Ectodermal cell (in vitro differentiated cells): ENCODE data around the gene EIF4E3.

Experiments
- H3K27ac ChIP-seq: 2 replicates; pipeline ENCODE4 v1.7.0; 2013; ENCODE audit warnings: mild to moderate bottlenecking, low read depth, low read length; ENCODE audit not compliant: insufficient read depth, poor library complexity, severe bottlenecking
- H3K27me3 ChIP-seq: 2 replicates; pipeline ENCODE4 v1.7.0; 2013; ENCODE audit warnings: mild to moderate bottlenecking, low read length; ENCODE audit not compliant: insufficient read depth, control insufficient read depth, poor library complexity, severe bottlenecking
- H3K36me3 ChIP-seq: one replicate; pipeline ENCODE4 v1.7.0; 2013; ENCODE audit warnings: low read length; ENCODE audit not compliant: control insufficient read depth, insufficient read depth
- H3K4me1 ChIP-seq: one replicate; pipeline ENCODE4 v1.7.0; 2013; ENCODE audit warnings: low read length; ENCODE audit not compliant: control insufficient read depth, insufficient read depth
- H3K4me3 ChIP-seq: 2 replicates; pipeline ENCODE4 v1.7.0; 2013; ENCODE audit warnings: low read depth, low read length, control low read depth; ENCODE audit not compliant: insufficient read depth
- H3K9me3 ChIP-seq: 2 replicates; pipeline ENCODE4 v1.7.0; 2013; ENCODE audit warnings: mild to moderate bottlenecking, low read length, moderate library complexity; ENCODE audit not compliant: control insufficient read depth
- WGBS, 2 experiments: methylation state at CpG; one replicate each; pipeline ENCODE4 v1.1.7; 2013; ENCODE audit warnings: missing lambda C conversion rate in 2 of 2; 5-methylcytosine and 5-hydroxymethylcytosine counted together

The EIF4E3 gene

DNA sequence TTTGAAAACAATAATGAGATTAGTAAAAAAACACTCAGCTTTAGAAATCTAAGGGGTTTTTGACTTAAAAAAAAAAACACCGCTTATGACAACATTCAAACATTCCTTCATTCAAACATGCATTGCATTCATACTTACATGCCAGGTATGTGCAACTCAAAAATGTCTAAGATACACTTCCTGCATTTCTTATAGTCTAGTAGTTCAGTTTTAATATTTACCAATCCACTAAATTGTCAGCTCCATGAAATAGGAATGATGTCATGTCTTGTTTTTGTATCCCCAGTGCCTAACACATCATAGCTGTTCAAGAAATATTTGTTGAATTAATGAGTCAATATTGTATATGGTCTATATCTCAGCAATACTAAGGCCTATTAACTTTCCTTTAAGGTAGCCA lies 51.7 kb downstream of the EIF4E3 start:
- 80 to 96% methylated on average over 1 of the region's 1 CpG for WGBS, 2 experiments
- no peak overlapping the region for H3K4me3 ChIP-seq
- no peaks in the 10 kb centered on the region for H3K9me3 ChIP-seq
- H3K4me1 ChIP-seq, result peaks cover 18% of the 10 kb centered on the region
- no peaks in the 10 kb centered on the region for H3K27me3 ChIP-seq
- H3K27ac ChIP-seq, result no peak overlapping the region
- no peaks in the 10 kb centered on the region for H3K36me3 ChIP-seq

DNA sequence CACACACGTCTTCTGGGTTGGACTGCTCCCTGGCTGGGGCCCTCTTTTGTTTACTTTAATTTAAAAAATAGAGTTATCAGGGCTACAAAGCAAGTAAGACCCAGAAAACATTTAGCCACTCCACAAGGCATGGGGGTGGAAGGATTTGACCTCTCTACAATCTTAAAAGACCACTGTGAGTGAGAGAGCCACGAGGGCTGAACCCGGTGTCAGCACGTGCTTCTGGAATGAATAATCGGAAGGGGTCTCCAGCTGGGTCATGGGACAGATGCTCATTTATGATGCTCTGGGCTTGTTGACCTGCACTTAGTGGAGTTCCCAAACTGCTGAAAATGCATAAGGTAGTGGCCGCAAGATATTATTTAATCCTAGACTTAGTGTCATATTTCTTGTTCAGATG lies 52.4 kb downstream of the EIF4E3 start:
- no peaks in the 10 kb centered on the region for H3K27me3 ChIP-seq
- H3K4me3 ChIP-seq, result no peak overlapping the region
- H3K27ac ChIP-seq, result no peak overlapping the region
- peaks cover 18% of the 10 kb centered on the region for H3K4me1 ChIP-seq
- H3K36me3 ChIP-seq, result no peaks in the 10 kb centered on the region
- H3K9me3 ChIP-seq, result no peaks in the 10 kb centered on the region
- WGBS, 2 experiments, result 56 to 65% methylated on average over 4 to 6 of the region's 6 CpGs

DNA sequence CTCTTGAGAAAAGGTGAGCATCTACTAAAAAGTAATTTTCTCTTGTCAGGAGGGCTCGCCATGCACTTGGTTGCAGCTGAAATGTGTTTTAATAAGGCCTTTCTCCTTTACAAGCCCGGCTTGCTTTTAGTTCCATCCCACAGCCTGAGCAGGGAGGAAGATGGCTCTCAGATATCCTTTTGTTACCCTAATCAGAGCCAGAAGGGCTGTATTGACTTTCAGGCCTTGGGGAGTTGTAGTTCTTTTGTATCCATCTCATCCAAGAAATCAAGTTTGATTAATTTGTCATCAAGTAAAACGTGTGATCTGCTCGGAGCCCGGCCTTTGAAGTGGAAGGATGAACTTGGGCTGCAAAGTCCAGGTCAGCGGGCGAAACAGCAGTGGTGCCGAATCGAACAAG lies 52.9 kb downstream of the EIF4E3 start:
- H3K4me3 ChIP-seq, result no peak overlapping the region
- H3K9me3 ChIP-seq, result no peaks in the 10 kb centered on the region
- H3K36me3 ChIP-seq, result no peaks in the 10 kb centered on the region
- H3K27me3 ChIP-seq, result no peaks in the 10 kb centered on the region
- WGBS, 2 experiments, result 61% methylated on average over 9 of the region's 9 CpGs
- H3K27ac ChIP-seq, result peak overlapping the region; percentile 6
- peaks cover 18% of the 10 kb centered on the region for H3K4me1 ChIP-seq

DNA sequence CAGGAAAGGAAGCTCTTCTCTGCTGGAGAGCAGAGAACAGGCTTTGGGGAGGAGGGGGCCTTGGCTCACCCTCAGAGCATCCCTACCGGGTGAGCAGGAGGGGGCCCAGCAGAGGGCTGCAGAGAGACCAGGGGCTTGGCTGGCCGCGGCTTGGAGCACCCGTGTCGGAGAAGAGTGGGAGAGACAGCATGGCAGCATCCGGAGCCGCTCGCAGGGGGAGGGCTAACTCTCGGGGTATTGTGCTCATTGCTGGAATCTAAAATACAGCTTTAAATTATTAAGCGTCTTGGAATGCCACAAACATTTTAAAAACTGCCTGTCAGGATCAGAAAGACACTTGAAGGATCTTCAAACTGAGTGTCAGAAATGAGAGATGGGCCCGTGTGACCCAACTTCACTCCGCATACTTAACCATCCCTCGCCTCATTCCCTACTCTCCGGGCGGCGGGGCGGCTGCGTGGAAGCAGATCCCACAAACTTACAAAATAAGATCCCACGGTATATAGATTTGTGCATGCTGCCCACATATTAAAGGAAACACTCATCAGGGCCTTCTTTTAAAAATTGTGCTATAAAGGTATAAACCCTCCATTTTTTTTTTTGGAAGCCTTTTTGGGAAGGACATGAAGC lies 53.9 kb downstream of the EIF4E3 start:
- no peak overlapping the region for H3K4me3 ChIP-seq
- H3K36me3 ChIP-seq, result no peaks in the 10 kb centered on the region
- H3K27ac ChIP-seq, result no peak overlapping the region
- 86 to 88% methylated on average over 19 of the region's 19 CpGs for WGBS, 2 experiments
- H3K27me3 ChIP-seq, result no peaks in the 10 kb centered on the region
- H3K9me3 ChIP-seq, result no peaks in the 10 kb centered on the region
- H3K4me1 ChIP-seq, result peaks cover 16% of the 10 kb centered on the region

DNA sequence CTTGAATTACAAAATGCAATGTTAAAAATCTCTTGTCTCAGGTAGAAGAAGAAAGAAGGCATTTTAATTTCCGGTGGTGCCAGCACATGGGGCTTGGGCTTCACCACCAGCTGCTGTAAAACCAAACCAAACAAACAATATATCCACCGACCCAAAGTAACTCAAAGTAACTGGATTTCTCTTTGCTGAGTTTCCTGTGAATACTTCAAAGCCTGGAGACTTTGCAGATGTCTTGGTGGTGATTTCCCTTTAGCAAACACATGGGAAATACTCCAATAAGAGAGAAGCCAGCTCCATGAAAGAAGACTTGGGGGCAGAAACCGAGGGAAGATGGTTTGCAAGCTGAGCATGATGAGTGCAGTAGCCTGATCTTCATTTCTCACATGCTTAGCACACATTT lies 62.6 kb downstream of the EIF4E3 start:
- no peaks in the 10 kb centered on the region for H3K36me3 ChIP-seq
- H3K9me3 ChIP-seq, result no peaks in the 10 kb centered on the region
- H3K27ac ChIP-seq, result no peak overlapping the region
- H3K4me3 ChIP-seq, result no peak overlapping the region
- WGBS, 2 experiments, result 83 to 89% methylated on average over 3 of the region's 3 CpGs
- H3K4me1 ChIP-seq, result peaks cover 4% of the 10 kb centered on the region
- H3K27me3 ChIP-seq, result no peaks in the 10 kb centered on the region

DNA sequence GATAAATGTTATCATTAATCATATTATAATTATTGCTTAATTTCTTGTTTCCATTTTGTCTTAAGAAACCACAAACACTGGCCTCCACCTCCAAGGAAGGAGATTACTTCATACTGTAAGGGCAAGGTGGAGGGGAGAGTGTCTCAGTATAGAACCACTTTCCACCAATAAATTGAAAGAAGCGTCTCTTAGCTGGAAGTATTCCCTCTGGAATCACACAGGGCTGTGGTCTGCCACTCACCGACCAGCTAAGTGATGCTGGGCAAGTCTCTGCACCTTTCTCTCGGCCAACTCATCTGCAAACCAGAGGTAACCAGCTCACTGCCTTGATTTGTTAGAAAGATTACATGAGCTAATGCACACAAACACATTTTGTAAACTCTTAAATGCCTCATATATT lies 63.1 kb downstream of the EIF4E3 start:
- H3K27ac ChIP-seq, result no peak overlapping the region
- peaks cover 4% of the 10 kb centered on the region for H3K4me1 ChIP-seq
- H3K27me3 ChIP-seq, result no peaks in the 10 kb centered on the region
- no peak overlapping the region for H3K4me3 ChIP-seq
- no peaks in the 10 kb centered on the region for H3K36me3 ChIP-seq
- H3K9me3 ChIP-seq, result no peaks in the 10 kb centered on the region
- whole genome bisulfite sequencing, 2 experiments, result 90 to 91% methylated on average over 3 of the region's 3 CpGs

DNA sequence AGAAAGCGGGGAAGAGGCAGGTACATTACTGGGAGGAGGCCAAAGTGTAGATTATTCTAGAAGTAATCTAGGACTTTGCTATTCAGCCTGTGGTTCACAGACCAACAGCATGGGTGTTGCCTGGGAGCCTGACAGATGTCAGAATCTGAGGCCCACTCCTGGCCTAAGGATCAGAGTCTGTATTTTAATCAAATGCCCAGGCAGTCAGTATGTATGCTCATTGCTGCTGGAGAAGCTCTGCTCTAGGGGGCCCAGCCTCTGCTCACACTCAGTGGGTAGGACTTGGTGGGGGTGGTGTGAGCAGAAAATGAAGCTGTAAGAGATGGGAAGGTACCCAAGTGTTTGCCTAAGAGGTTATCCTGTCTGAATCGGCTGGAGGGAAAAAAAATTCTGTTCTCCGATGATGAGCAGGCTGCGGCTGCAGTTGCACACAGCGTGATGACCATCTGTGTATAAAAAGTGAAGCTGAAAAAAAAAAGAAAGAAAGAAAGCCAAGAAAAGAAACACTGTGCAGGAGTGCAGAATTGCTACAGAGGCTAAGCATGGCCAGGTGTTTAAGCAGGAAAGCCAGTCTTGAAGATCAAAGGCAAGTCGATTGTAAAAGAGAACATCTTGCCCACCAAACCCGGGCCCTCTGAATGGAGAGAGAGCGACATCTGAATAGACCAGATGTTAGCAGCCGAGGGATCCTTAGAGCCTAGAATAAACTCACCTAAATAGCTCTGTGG lies 65.2 kb downstream of the EIF4E3 start:
- 86% methylated on average over 9 of the region's 9 CpGs for WGBS, 2 experiments
- Histone ChIP-seq H3K4me3 (no peak overlapping the region), H3K9me3 (no peaks in the 10 kb centered on the region), H3K36me3 (no peaks in the 10 kb centered on the region), H3K4me1 (peaks cover 4% of the 10 kb centered on the region), H3K27me3 (no peaks in the 10 kb centered on the region), H3K27ac (no peak overlapping the region)

DNA sequence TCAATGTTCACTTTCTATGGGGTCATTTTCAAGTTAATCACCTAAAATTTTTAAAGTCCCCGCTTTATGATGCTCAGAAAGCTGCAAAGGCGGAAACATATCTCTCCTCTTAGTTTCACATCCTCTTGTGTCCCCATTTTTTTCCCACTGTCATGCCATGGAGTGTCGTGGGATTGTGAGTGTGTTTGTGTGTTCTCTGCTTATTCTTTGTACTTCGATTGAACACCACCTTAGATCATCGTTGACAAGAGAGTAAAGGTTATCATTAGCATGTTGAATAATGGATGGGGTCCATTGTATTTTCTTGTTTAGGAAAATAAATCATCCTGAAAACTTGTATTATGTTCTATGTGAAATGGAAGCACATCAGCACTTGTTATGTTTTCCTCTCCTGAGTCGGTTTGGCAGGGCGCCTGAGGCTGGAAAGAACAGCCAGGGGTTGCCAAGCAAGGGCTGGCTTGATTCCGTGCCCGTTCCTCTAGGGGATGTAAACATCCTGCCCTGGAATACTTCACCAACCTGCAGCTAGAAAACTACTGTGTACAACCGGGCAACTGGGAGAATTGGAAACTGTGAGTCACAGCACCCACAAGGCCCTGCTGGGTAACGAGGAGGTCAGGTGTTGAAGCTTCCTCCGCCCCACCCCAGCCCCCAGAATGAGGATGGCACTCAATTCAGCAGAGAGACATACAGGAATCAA lies 67.2 kb downstream of the EIF4E3 start:
- Histone ChIP-seq H3K9me3 (no peaks in the 10 kb centered on the region), H3K27me3 (no peaks in the 10 kb centered on the region), H3K27ac (no peak overlapping the region), H3K4me3 (no peak overlapping the region), H3K36me3 (no peaks in the 10 kb centered on the region), H3K4me1 (peaks cover 17% of the 10 kb centered on the region)
- 93 to 96% methylated on average over 11 to 12 of the region's 12 CpGs for WGBS, 2 experiments

DNA sequence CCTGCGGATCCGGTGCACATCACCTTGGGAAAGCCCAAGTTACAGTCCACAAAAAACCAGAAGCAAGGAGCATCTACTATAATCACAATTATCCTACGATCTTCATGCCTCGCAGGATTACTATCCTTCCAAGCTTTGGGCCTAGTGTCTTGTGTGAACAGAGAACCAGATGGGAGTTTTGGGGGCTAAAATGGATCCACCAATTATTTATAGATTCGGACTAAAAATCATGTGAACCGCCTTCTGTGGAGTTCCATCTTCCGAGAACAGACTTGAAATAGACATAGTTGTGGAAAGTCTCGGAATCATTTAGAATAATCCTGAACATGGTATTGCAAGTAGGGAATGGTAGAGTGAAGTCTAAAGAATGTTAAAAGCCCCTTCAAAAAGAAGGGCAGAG lies 70.1 kb downstream of the EIF4E3 start:
- 94 to 95% methylated on average over 8 of the region's 8 CpGs for WGBS, 2 experiments
- Histone ChIP-seq H3K4me1 (peaks cover 13% of the 10 kb centered on the region), H3K27ac (no peak overlapping the region), H3K36me3 (no peaks in the 10 kb centered on the region), H3K9me3 (no peaks in the 10 kb centered on the region), H3K4me3 (no peak overlapping the region), H3K27me3 (no peaks in the 10 kb centered on the region)

DNA sequence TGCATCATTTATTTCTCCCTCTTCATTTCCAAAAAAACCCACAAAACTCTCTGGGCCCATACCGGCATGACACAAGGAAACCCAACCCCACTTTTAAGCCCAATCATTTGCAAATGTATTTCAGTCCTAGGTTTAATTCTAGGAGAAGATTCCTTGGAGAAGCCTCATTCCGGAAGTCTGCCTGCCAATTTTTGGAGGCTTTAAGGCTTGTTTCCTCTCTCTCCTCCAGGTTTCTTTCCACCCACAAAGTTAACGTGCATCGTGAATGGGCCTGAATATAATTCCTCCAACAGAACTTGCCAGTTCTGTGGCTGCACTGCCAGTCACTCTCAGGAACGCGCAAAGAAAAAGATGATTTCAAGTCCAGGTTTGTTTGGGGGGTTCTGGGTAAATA lies 71.8 kb downstream of the EIF4E3 start:
- Histone ChIP-seq H3K4me1 (peaks cover 13% of the 10 kb centered on the region), H3K36me3 (no peaks in the 10 kb centered on the region), H3K27ac (no peak overlapping the region), H3K9me3 (no peaks in the 10 kb centered on the region), H3K4me3 (no peak overlapping the region), H3K27me3 (no peaks in the 10 kb centered on the region)
- 81 to 86% methylated on average over 6 of the region's 6 CpGs for WGBS, 2 experiments
